Osteoblast (primary cell): Measurements from ENCODE around the gene CACNA1C. TPM values are rescaled to one million over a fixed set of nuclear protein-coding genes. Genes with fewer than 3 reads are reported as not detected.

Experiments used
- DNase-seq: peaks from one replicate; pipeline ENCODE4 v3.0.0; 2011; ENCODE audit warnings: low spot score, mixed read lengths; ENCODE audit not compliant: insufficient read length; ENCODE audit errors: missing footprints
- H2AFZ ChIP-seq: 2 replicates; pipeline ENCODE4 v1.6.0; 2011; ENCODE audit warnings: mild to moderate bottlenecking, low read length
- H3K27ac ChIP-seq: 2 replicates; pipeline ENCODE4 v1.5.1; 2011; ENCODE audit warnings: mild to moderate bottlenecking, low read depth, low read length, moderate library complexity
- H3K27me3 ChIP-seq: 2 replicates; pipeline ENCODE4 v1.6.0; 2012; ENCODE audit warnings: mild to moderate bottlenecking, control low read depth, inconsistent platforms, low read length, moderate library complexity; ENCODE audit not compliant: insufficient read depth
- H3K36me3 ChIP-seq: 2 replicates; pipeline ENCODE4 v1.5.1; 2011; ENCODE audit warnings: mild to moderate bottlenecking, low read length, control low read depth, moderate library complexity; ENCODE audit not compliant: insufficient read depth
- H3K4me1 ChIP-seq: 2 replicates; pipeline ENCODE4 v1.5.1; 2011; ENCODE audit warnings: mild to moderate bottlenecking, low read length, control low read depth, moderate library complexity; ENCODE audit not compliant: insufficient read depth
- H3K4me2 ChIP-seq: 2 replicates; pipeline ENCODE4 v1.6.0; 2011; ENCODE audit warnings: mild to moderate bottlenecking, low read length; ENCODE audit not compliant: insufficient read depth
- H3K4me3 ChIP-seq: fragments of 200-600 bp; sonication (generic); 3 replicates; pipeline ENCODE4 v1.5.1; 2012; ENCODE audit warnings: mild to moderate bottlenecking, low read length, inconsistent platforms; ENCODE audit not compliant: insufficient read depth
- H3K79me2 ChIP-seq: 2 replicates; pipeline ENCODE4 v1.6.0; 2012; ENCODE audit warnings: mild to moderate bottlenecking, low read length, control low read depth, inconsistent platforms; ENCODE audit not compliant: insufficient read depth
- H3K9me3 ChIP-seq: 2 replicates; pipeline ENCODE4 v1.5.1; 2011; ENCODE audit warnings: low read depth, low read length, control low read depth
- H4K20me1 ChIP-seq: 2 replicates; pipeline ENCODE4 v1.6.0; 2012; ENCODE audit warnings: mild to moderate bottlenecking, low read length, control low read depth; ENCODE audit not compliant: insufficient read depth
- CTCF ChIP-seq: IDR thresholded peaks from 2 replicates; pipeline ENCODE4 v1.5.1; 2011; ENCODE audit warnings: mild to moderate bottlenecking, low read depth, low read length, moderate library complexity; ENCODE audit errors: extremely low read depth
- total RNA-seq: library from RNA; depleted of rRNA; stranded (reverse); fragments of >200 nt; gene quantifications from 2 replicates; pipeline ENCODE4 v1.2.3, GENCODE V29; 2012

The CACNA1C gene
- total RNA-seq, 1 donor, result 19.2 TPM

- H2AFZ ChIP-seq, result no peak overlapping the region
- H3K4me3 ChIP-seq, result no peak overlapping the region
- no peak overlapping the region for H3K27ac ChIP-seq
- H3K4me2 ChIP-seq, result no peak overlapping the region
- no peaks in the 10 kb centered on the region for H3K4me1 ChIP-seq
- DNase-seq, result no peak
- no peaks in the 10 kb centered on the region for H3K9me3 ChIP-seq
- peaks cover 68% of the 10 kb centered on the region for H4K20me1 ChIP-seq
- no peaks in the 10 kb centered on the region for H3K36me3 ChIP-seq
- no peaks in the 10 kb centered on the region for H3K27me3 ChIP-seq
- no peak for TF ChIP-seq CTCF
- peaks cover 72% of the 10 kb centered on the region for H3K79me2 ChIP-seq
Measured at GRCh38 chr12:2108975-2109671, 56.3 kb downstream of the CACNA1C start.

- Histone ChIP-seq H3K79me2 (peaks cover 68% of the 10 kb centered on the region), H3K27ac (no peak overlapping the region), H3K4me3 (no peak overlapping the region), H3K27me3 (no peaks in the 10 kb centered on the region), H4K20me1 (peaks cover 64% of the 10 kb centered on the region), H3K36me3 (no peaks in the 10 kb centered on the region), H3K4me2 (no peak overlapping the region), H2AFZ (no peak overlapping the region), H3K4me1 (no peaks in the 10 kb centered on the region), H3K9me3 (no peaks in the 10 kb centered on the region)
- DNase-seq, result no peak
- TF ChIP-seq CTCF, result no peak
Measured at GRCh38 chr12:2110127-2110526, 57.3 kb downstream of the CACNA1C start.

- no peak overlapping the region for H3K4me3 ChIP-seq
- H3K4me2 ChIP-seq, result no peak overlapping the region
- H3K36me3 ChIP-seq, result peaks cover 3% of the 10 kb centered on the region
- peaks cover 66% of the 10 kb centered on the region for H3K79me2 ChIP-seq
- DNase-seq, result no peak
- no peaks in the 10 kb centered on the region for H3K27me3 ChIP-seq
- H4K20me1 ChIP-seq, result peaks cover 64% of the 10 kb centered on the region
- no peaks in the 10 kb centered on the region for H3K9me3 ChIP-seq
- H2AFZ ChIP-seq, result no peak overlapping the region
- H3K27ac ChIP-seq, result no peak overlapping the region
- no peaks in the 10 kb centered on the region for H3K4me1 ChIP-seq
- TF ChIP-seq CTCF, result no peak
Measured at GRCh38 chr12:2110849-2111566, 58.2 kb downstream of the CACNA1C start.

- Histone ChIP-seq H3K4me2 (no peak overlapping the region), H3K79me2 (peaks cover 66% of the 10 kb centered on the region), H2AFZ (no peak overlapping the region), H3K27me3 (no peaks in the 10 kb centered on the region), H3K27ac (no peak overlapping the region), H3K36me3 (peaks cover 3% of the 10 kb centered on the region), H3K4me3 (no peak overlapping the region), H4K20me1 (peaks cover 64% of the 10 kb centered on the region), H3K9me3 (no peaks in the 10 kb centered on the region), H3K4me1 (no peaks in the 10 kb centered on the region)
- no peak for TF ChIP-seq CTCF
- no peak for DNase-seq
Measured at GRCh38 chr12:2111826-2112225, 59.0 kb downstream of the CACNA1C start.
